Iris pigment epithelial cell (primary cell): ENCODE data around the gene GALNT1.

ENCODE experiments used
- DNase-seq: peaks from one replicate; pipeline ENCODE4 v3.0.0-alpha.2; 2011; ENCODE audit warnings: low read depth

GALNT1 gene

DNA sequence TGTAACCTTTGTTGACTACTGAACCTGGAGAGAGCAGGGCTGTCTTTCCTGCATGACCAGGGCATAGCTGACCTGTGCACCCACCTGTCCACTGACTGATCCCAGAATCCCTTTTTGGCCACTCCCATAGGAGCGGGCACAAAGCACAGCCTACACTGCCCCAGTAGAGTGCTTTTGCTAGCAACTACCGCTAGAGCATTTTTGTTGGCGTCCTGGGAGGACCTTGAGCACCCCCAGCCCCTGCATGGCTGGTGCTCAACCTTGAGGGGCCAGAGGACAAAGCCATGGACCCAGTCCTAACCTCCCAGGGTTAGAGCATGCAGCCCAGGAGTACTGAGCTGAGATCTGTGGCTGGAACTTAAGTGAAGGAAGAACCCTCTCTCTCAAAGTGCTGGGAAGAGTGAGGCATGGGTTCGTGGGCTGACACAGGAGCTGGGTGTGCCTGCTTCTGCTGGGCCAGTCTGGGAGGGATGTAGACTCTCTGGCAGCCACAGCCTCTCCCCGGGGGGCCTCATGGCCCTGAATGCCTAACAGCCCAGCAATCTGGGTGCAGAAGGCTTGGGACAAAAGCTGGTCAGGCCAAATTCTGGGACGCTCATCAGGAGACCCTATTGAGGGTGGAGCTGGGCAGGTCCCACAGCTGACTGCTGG, 140.0 kb downstream of the GALNT1 start:
- no peak for DNase-seq

- DNase-seq = no peak
Observed at GRCh38 chr18:35728676-35729075, 147.1 kb downstream of the GALNT1 start.

GRCh38 chr18:35729991-35730668, 148.6 kb downstream of the GALNT1 start:
- DNase-seq = no peak

- DNase-seq = no peak
Observed at GRCh38 chr18:35730691-35731370, 149.3 kb downstream of the GALNT1 start.

DNA sequence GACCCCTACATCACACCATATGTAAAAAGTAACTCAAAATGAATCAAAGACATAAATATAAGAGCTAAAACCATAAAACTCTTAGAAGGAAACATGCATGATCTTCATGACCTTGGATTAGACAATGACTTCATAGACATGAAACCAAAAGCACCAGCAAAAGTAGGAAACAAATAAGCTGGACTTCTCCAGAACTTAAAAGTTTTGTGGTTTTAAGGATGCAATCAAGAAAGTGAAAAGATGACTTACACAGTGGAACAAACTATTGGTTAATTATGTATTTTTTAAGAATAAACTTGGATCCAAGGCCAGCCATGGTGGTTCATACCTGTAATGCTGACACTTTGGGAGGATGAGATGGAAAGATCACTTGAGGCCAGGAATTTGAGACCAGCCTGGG, 150.2 kb downstream of the GALNT1 start:
- no peak for DNase-seq

- DNase-seq = no peak
Observed at GRCh38 chr18:35732162-35732561, 150.6 kb downstream of the GALNT1 start.

GRCh38 chr18:35732636-35733035, 151.1 kb downstream of the GALNT1 start:
- peak; percentile 14 for DNase-seq

GRCh38 chr18:35733408-35733807, 151.9 kb downstream of the GALNT1 start:
- DNase-seq = no peak

GRCh38 chr18:35736696-35737095, 155.2 kb downstream of the GALNT1 start:
- DNase-seq = no peak

GRCh38 chr18:35739778-35740177, 158.2 kb downstream of the GALNT1 start:
- DNase-seq = no peak

- DNase-seq = peak; percentile 9
Observed at GRCh38 chr18:35740656-35741055, 159.1 kb downstream of the GALNT1 start.

- DNase-seq = no peak
Observed at GRCh38 chr18:35743916-35744315, 162.4 kb downstream of the GALNT1 start.

GRCh38 chr18:35745814-35746213, 164.3 kb downstream of the GALNT1 start:
- no peak for DNase-seq

- no peak for DNase-seq
Observed at GRCh38 chr18:35746826-35747339, 165.3 kb downstream of the GALNT1 start.

GRCh38 chr18:35747894-35748472, 166.4 kb downstream of the GALNT1 start:
- DNase-seq = no peak

GRCh38 chr18:35749701-35750100, 168.2 kb downstream of the GALNT1 start:
- DNase-seq = no peak

DNA sequence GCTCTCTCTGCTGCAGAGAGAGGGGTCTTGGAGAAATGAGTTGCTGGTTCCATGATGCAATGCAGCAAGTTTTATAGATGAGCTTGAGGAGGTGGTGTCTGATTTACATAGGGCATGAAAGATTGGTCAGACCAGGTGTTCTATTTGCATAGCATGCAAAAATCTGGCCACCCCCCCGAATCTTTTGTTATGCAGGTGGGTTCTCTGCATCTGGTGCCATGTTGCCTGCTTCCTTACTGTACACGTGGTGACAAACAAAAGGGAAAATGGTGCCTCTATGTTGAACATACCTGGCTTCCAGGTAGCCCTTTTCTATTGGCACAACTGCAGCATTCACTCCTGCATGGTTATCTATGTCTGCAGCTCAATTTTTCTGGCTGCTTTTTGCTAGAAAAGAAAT, 169.4 kb downstream of the GALNT1 start:
- no peak for DNase-seq

- DNase-seq = peak; percentile 32
Observed at GRCh38 chr18:35753306-35753910, 171.9 kb downstream of the GALNT1 start.

GRCh38 chr18:35754464-35754863, 172.9 kb downstream of the GALNT1 start:
- no peak for DNase-seq

DNA sequence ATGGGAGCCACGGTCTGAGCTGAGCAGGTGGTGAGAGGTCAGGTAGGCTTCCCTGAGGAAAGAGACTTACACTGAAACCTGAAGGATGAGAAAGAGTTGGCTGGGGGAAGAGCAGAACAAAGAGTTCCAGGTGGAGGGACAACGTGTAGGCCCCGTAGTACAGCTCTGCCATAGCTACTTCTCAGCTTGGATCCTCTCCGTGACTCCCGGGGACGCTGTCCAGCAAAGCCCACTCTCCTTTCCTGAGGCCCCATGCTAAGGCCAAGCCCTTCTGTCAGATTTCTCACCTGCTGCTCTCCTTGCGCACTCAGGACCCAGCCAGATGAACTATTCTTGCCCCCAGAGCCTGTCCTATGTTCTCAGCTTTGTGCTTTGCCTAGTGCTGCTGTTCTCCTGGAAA, 173.8 kb downstream of the GALNT1 start:
- DNase-seq = no peak

GRCh38 chr18:35756506-35757117, 175.1 kb downstream of the GALNT1 start:
- peak; percentile 53 for DNase-seq
